ENCODE data around the gene ERC2. TPM values are rescaled to one million over a fixed set of nuclear protein-coding genes. Genes with fewer than 3 reads are reported as not detected.

ERC2 gene
- total RNA-seq, 1 donor from 2014 or later = 7.4 TPM

DNA sequence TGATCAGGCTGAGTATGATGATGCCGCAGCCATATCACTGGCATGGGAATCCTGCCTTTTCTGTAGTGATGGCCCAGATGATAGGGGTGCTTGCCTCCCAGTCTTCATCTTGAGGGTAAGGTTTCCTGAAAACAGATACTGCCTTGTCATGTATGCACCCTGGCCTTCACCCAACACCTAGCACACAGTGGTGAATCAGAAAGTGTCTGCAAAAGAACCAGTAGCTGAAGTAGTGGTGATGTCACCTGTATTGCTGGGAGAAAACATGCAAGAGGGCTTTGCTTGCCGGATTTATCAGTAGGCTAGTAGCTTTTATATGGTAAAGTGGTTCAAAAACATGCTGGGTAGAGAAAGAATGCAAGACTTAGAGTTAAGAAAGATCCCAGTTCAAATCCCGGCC lies 561.4 kb downstream of the ERC2 start:
- Histone ChIP-seq H3K9me3 (ENCODE audit: insufficient read depth, low read depth, low read length) (no peaks in the 10 kb centered on the region), H3K4me3 (ENCODE audit: insufficient read depth, low read depth, low read length) (no peak overlapping the region), H3K36me3 (ENCODE audit: insufficient read depth, low read length) (no peaks in the 10 kb centered on the region), H3K27ac (ENCODE audit: low read depth, low read length) (no peak overlapping the region), H3K27me3 (ENCODE audit: insufficient read depth, low read length) (peaks cover 1% of the 10 kb centered on the region), H2AFZ (ENCODE audit: low read depth, low read length) (no peak overlapping the region), H4K20me1 (ENCODE audit: insufficient read depth, low read length) (no peaks in the 10 kb centered on the region), H3K4me2 (ENCODE audit: low read length) (no peak overlapping the region), H3K9ac (ENCODE audit: low read length) (no peak overlapping the region), H3K4me1 (ENCODE audit: insufficient read depth, low read length) (no peaks in the 10 kb centered on the region), H3K79me2 (ENCODE audit: insufficient read depth, low read length) (no peaks in the 10 kb centered on the region)
- Mint-ChIP-seq H3K4me1 (ENCODE audit: low read depth, unreplicated experiment) (no peaks in the 10 kb centered on the region), H3K9me3 (ENCODE audit: unreplicated experiment) (no peaks in the 10 kb centered on the region), H3K27me3 (ENCODE audit: low read depth, unreplicated experiment) (peaks cover 2% of the 10 kb centered on the region), H3K27ac (ENCODE audit: unreplicated experiment) (no peak overlapping the region), H3K36me3 (ENCODE audit: low read depth, unreplicated experiment) (no peaks in the 10 kb centered on the region), H3K4me3 (ENCODE audit: unreplicated experiment) (no peak overlapping the region)
- FAIRE-seq (no peak), DNase-seq (ENCODE audit: low read depth) (peak; percentile 16)
- no peak for TF ChIP-seq EZH2 (IDR thresholded peaks at IDR 0.05; ENCODE audit: insufficient read depth, low read length)
- TF ChIP-seq, protein P1, sequence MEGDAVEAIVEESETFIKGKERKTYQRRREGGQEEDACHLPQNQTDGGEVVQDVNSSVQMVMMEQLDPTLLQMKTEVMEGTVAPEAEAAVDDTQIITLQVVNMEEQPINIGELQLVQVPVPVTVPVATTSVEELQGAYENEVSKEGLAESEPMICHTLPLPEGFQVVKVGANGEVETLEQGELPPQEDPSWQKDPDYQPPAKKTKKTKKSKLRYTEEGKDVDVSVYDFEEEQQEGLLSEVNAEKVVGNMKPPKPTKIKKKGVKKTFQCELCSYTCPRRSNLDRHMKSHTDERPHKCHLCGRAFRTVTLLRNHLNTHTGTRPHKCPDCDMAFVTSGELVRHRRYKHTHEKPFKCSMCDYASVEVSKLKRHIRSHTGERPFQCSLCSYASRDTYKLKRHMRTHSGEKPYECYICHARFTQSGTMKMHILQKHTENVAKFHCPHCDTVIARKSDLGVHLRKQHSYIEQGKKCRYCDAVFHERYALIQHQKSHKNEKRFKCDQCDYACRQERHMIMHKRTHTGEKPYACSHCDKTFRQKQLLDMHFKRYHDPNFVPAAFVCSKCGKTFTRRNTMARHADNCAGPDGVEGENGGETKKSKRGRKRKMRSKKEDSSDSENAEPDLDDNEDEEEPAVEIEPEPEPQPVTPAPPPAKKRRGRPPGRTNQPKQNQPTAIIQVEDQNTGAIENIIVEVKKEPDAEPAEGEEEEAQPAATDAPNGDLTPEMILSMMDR (IDR thresholded peaks at IDR 0.05; ENCODE audit: insufficient read depth, low read depth, low read length) = no peak

DNA sequence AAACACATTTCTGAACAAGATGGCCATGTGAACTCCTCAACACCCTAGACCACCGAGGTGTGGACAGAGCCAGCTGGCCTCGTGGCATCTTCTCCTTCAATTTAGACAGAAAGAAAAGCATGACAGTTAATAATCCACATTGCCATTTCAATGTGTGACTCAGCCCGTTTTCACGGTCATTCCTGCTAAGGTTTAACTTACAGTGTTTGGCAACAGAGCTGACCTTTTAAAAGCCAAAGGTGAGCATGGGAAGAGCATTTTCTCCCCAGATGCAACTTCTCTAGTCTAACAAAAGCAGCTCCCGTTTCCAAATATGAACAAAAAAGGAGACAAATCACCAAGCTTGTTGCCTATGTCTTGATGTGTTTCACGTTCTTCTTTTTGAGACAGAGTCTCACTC lies 563.6 kb downstream of the ERC2 start:
- no peaks in the 10 kb centered on the region for H3K9me3 ChIP-seq (ENCODE audit: insufficient read depth, low read depth, low read length)
- Mint-ChIP-seq H3K4me3 (ENCODE audit: unreplicated experiment) (no peak overlapping the region), H3K9me3 (ENCODE audit: unreplicated experiment) (no peaks in the 10 kb centered on the region), H3K4me1 (ENCODE audit: low read depth, unreplicated experiment) (no peaks in the 10 kb centered on the region), H3K36me3 (ENCODE audit: low read depth, unreplicated experiment) (no peaks in the 10 kb centered on the region), H3K27me3 (ENCODE audit: low read depth, unreplicated experiment) (peaks cover 2% of the 10 kb centered on the region), H3K27ac (ENCODE audit: unreplicated experiment) (no peak overlapping the region)
- no peaks in the 10 kb centered on the region for H4K20me1 ChIP-seq (ENCODE audit: insufficient read depth, low read length)
- TF ChIP-seq, protein P1 (IDR thresholded peaks at IDR 0.05; ENCODE audit: insufficient read depth, low read depth, low read length) = no peak
- TF ChIP-seq EZH2 (IDR thresholded peaks at IDR 0.05; ENCODE audit: insufficient read depth, low read length) = no peak
- no peaks in the 10 kb centered on the region for H3K36me3 ChIP-seq (ENCODE audit: insufficient read depth, low read length)
- H3K4me2 ChIP-seq (ENCODE audit: low read length) = no peak overlapping the region
- H3K9ac ChIP-seq (ENCODE audit: low read length) = no peak overlapping the region
- H3K27ac ChIP-seq (ENCODE audit: low read depth, low read length) = no peak overlapping the region
- no peak overlapping the region for H2AFZ ChIP-seq (ENCODE audit: low read depth, low read length)
- no peak for FAIRE-seq
- no peak overlapping the region for H3K4me3 ChIP-seq (ENCODE audit: insufficient read depth, low read depth, low read length)
- no peaks in the 10 kb centered on the region for H3K79me2 ChIP-seq (ENCODE audit: insufficient read depth, low read length)
- H3K4me1 ChIP-seq (ENCODE audit: insufficient read depth, low read length) = no peaks in the 10 kb centered on the region
- peaks cover 6% of the 10 kb centered on the region for H3K27me3 ChIP-seq (ENCODE audit: insufficient read depth, low read length)
- no peak for DNase-seq (ENCODE audit: low read depth)

DNA sequence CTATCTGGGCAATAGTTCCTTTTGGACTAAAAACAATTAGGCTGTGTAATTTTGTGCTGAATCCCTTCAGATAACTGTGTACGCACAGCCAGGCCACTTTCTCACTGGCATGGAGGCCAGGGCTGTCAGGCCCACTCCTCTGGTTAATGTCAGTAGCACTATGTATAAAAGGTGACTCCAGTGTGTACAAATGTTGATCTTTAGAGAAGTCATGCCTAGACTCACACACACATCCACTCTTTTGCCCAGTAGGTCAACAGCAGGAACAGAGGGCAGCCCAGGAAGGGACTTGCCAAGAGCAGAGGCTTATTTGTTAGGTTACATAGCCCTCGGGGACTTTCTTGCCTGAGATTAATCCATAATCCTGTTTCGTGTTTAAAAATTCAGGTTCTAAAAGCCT lies 564.6 kb downstream of the ERC2 start:
- Histone ChIP-seq H3K79me2 (ENCODE audit: insufficient read depth, low read length) (no peaks in the 10 kb centered on the region), H3K4me1 (ENCODE audit: insufficient read depth, low read length) (no peaks in the 10 kb centered on the region), H4K20me1 (ENCODE audit: insufficient read depth, low read length) (no peaks in the 10 kb centered on the region), H2AFZ (ENCODE audit: low read depth, low read length) (no peak overlapping the region), H3K36me3 (ENCODE audit: insufficient read depth, low read length) (no peaks in the 10 kb centered on the region), H3K9ac (ENCODE audit: low read length) (no peak overlapping the region), H3K27me3 (ENCODE audit: insufficient read depth, low read length) (peaks cover 6% of the 10 kb centered on the region), H3K9me3 (ENCODE audit: insufficient read depth, low read depth, low read length) (no peaks in the 10 kb centered on the region), H3K27ac (ENCODE audit: low read depth, low read length) (no peak overlapping the region), H3K4me3 (ENCODE audit: insufficient read depth, low read depth, low read length) (no peak overlapping the region), H3K4me2 (ENCODE audit: low read length) (no peak overlapping the region)
- no peak for FAIRE-seq
- Mint-ChIP-seq H3K36me3 (ENCODE audit: low read depth, unreplicated experiment) (no peaks in the 10 kb centered on the region), H3K27me3 (ENCODE audit: low read depth, unreplicated experiment) (peaks cover 2% of the 10 kb centered on the region), H3K4me1 (ENCODE audit: low read depth, unreplicated experiment) (no peaks in the 10 kb centered on the region), H3K9me3 (ENCODE audit: unreplicated experiment) (no peaks in the 10 kb centered on the region), H3K27ac (ENCODE audit: unreplicated experiment) (no peak overlapping the region), H3K4me3 (ENCODE audit: unreplicated experiment) (no peak overlapping the region)
- TF ChIP-seq, protein P1 (IDR thresholded peaks at IDR 0.05; ENCODE audit: insufficient read depth, low read depth, low read length) = no peak
- TF ChIP-seq EZH2 (IDR thresholded peaks at IDR 0.05; ENCODE audit: insufficient read depth, low read length) = no peak
- DNase-seq (ENCODE audit: low read depth) = no peak

Data from astrocyte (in vitro differentiated cells and primary cell).